CD14-positive monocyte (primary cell): ENCODE measurements around the gene MDGA2. TPM values are rescaled to one million over a fixed set of nuclear protein-coding genes. Genes with fewer than 3 reads are reported as not detected.
A peak's percentile ranks its signal among the peaks of the same experiment; 100 is the strongest.

Source experiments
- DNase-seq, 3 donors: peaks; one replicate each; pipeline ENCODE4 v3.0.0-alpha.2; 2011 to 2022
- H2AFZ ChIP-seq: 2 replicates; pipeline ENCODE4 v1.6.0; 2012; ENCODE audit warnings: mild to moderate bottlenecking, low read depth, low read length, inconsistent platforms; ENCODE audit not compliant: insufficient read depth, poor library complexity, severe bottlenecking
- H3K27ac ChIP-seq, 2 donors: 1 replicate in 1 of 2; 2 replicates in 1 of 2; pipeline ENCODE4 v1.5.1; 2012 to 2013; ENCODE audit warnings: low read length in 2 of 2, control low read depth in 1 of 2, inconsistent platforms in 1 of 2, low read depth in 1 of 2, mild to moderate bottlenecking in 1 of 2
- H3K27me3 ChIP-seq, 2 donors: one replicate each; pipeline versions ENCODE4 v1.6.0 to v1.6.1; 2011 to 2013; ENCODE audit warnings: low read length in 2 of 2; ENCODE audit not compliant: control insufficient read depth in 2 of 2, insufficient read depth in 2 of 2
- H3K36me3 ChIP-seq, 2 donors: replicated peaks in 1 of 2; 1 replicate in 1 of 2; 2 replicates in 1 of 2; pipeline versions ENCODE4 v1.5.1 to v1.6.1; 2012 to 2013; ENCODE audit warnings: low read length in 2 of 2, control low read depth in 1 of 2, inconsistent platforms in 1 of 2, mild to moderate bottlenecking in 1 of 2; ENCODE audit not compliant: insufficient read depth in 2 of 2, control insufficient read depth in 1 of 2
- H3K4me1 ChIP-seq, 2 donors: 1 replicate in 1 of 2; 2 replicates in 1 of 2; pipeline versions ENCODE4 v1.5.1 to v1.6.1; 2012 to 2013; ENCODE audit warnings: low read length in 2 of 2, control low read depth in 1 of 2, inconsistent platforms in 1 of 2, mild to moderate bottlenecking in 1 of 2, moderate library complexity in 1 of 2; ENCODE audit not compliant: insufficient read depth in 2 of 2, control insufficient read depth in 1 of 2
- H3K4me2 ChIP-seq: replicated peaks from 2 replicates; pipeline ENCODE3; 2012; ENCODE audit warnings: low read length, moderate library complexity, mild to moderate bottlenecking; ENCODE audit not compliant: poor library complexity, severe bottlenecking; ENCODE audit errors: extremely low read depth
- H3K4me3 ChIP-seq, 3 experiments: fragments of 200-600 bp in 1 of 3; sonication (generic) in 1 of 3; replicated peaks in 1 of 3; 1 replicate in 2 of 3; 2 replicates in 1 of 3; pipeline ENCODE4 v1.5.1; 2011 to 2013; ENCODE audit warnings: low read length in 3 of 3, mild to moderate bottlenecking in 3 of 3, control low read depth in 2 of 3, low read depth in 2 of 3, inconsistent platforms in 1 of 3, moderate library complexity in 1 of 3
- H3K79me2 ChIP-seq: 2 replicates; pipeline ENCODE4 v1.6.0; 2012; ENCODE audit warnings: mild to moderate bottlenecking, control low read depth, inconsistent platforms, low read length, moderate library complexity; ENCODE audit not compliant: insufficient read depth
- H3K9ac ChIP-seq: 2 replicates; pipeline ENCODE4 v1.6.0; 2017; ENCODE audit warnings: low read length, mild to moderate bottlenecking; ENCODE audit not compliant: insufficient read depth, poor library complexity, severe bottlenecking
- H3K9me3 ChIP-seq, 2 donors: replicated peaks in 1 of 2; 1 replicate in 1 of 2; 2 replicates in 1 of 2; pipeline versions ENCODE4 v1.5.1 to v1.6.1; 2012 to 2013; ENCODE audit warnings: low read length in 2 of 2, control low read depth in 1 of 2; ENCODE audit not compliant: control insufficient read depth in 1 of 2, insufficient read depth in 1 of 2
- H4K20me1 ChIP-seq: 2 replicates; pipeline ENCODE4 v1.6.0; 2012; ENCODE audit warnings: mild to moderate bottlenecking, low read length, control low read depth, moderate library complexity; ENCODE audit not compliant: insufficient read depth
- H3K27ac Mint-ChIP-seq, 7 donors: one replicate each; pipeline ENCODE4 v1.8.0; 2020; ENCODE audit warnings: mild to moderate bottlenecking in 7 of 7, mixed read lengths in 7 of 7, moderate library complexity in 6 of 7, inconsistent platforms in 2 of 7
- H3K27me3 Mint-ChIP-seq, 3 donors: one replicate each; pipeline ENCODE4 v1.8.0; 2021 to 2022; ENCODE audit warnings: low read depth in 3 of 3, mild to moderate bottlenecking in 3 of 3, mixed read lengths in 3 of 3, moderate library complexity in 3 of 3, inconsistent platforms in 1 of 3
- H3K36me3 Mint-ChIP-seq, 2 donors: one replicate each; pipeline ENCODE4 v1.8.0; 2020; ENCODE audit warnings: mixed read lengths in 2 of 2, inconsistent platforms in 1 of 2, mild to moderate bottlenecking in 1 of 2
- H3K4me1 Mint-ChIP-seq: one replicate; pipeline ENCODE4 v1.8.0; 2020; ENCODE audit warnings: mild to moderate bottlenecking, mixed read lengths
- H3K4me3 Mint-ChIP-seq, 2 donors: one replicate each; pipeline ENCODE4 v1.8.0; 2020; ENCODE audit warnings: mild to moderate bottlenecking in 2 of 2, mixed read lengths in 2 of 2, moderate library complexity in 1 of 2
- H3K9me3 Mint-ChIP-seq, 7 donors: one replicate each; pipeline ENCODE4 v1.8.0; 2020 to 2022; ENCODE audit warnings: mixed read lengths in 7 of 7, mild to moderate bottlenecking in 6 of 7, moderate library complexity in 6 of 7, inconsistent platforms in 2 of 7
- CTCF ChIP-seq: fragments of 200-600 bp; IDR thresholded peaks from one replicate; pipeline ENCODE4 v1.8.0; 2022; ENCODE audit warnings: antibody characterized with exemption, mild to moderate bottlenecking
- WGBS: methylation state at CpG from one replicate; pipeline ENCODE4 v1.1.5; 2013; ENCODE audit warnings: missing lambda C conversion rate; ENCODE audit not compliant: insufficient coverage; 5-methylcytosine and 5-hydroxymethylcytosine counted together
- intact Hi-C, 2 donors: fragments of 100-400 bp; cut with micrococcal nuclease; formaldehyde crosslinking; loops; one replicate each; pipeline versions ENCODE4 v1.15.0 to v1.15.1; 2023
- polyA plus RNA-seq, 3 donors: library from polyadenylated mRNA; depleted of rRNA in 1 of 3; unstranded in 2 of 3; stranded (reverse) in 1 of 3; fragments of 300-500 nt in 2 of 3; fragments of >200 nt in 1 of 3; fragmentation: Illumina TruSeq in 2 of 3; gene quantifications; 1 replicate in 2 of 3; 2 replicates in 1 of 3; pipeline ENCODE4 v1.2.3, GENCODE V29; 2012 to 2021

The MDGA2 gene
- polyA plus RNA-seq, 3 donors: not detected

- H3K9me3 Mint-ChIP-seq: peaks cover 0 to 6% (median 3%) of the 10 kb centered on the region in 7 donors
- TF ChIP-seq CTCF: no peak
- peaks cover 2 to 3% of the 10 kb centered on the region in 2 donors for H3K27me3 ChIP-seq
- H4K20me1 ChIP-seq: no peaks in the 10 kb centered on the region
- DNase-seq: no peak
- H2AFZ ChIP-seq: no peak overlapping the region
- H3K4me3 Mint-ChIP-seq: no peak overlapping the region
- H3K4me1 Mint-ChIP-seq: no peaks in the 10 kb centered on the region
- H3K36me3 ChIP-seq: no peaks in the 10 kb centered on the region
- H3K79me2 ChIP-seq: no peaks in the 10 kb centered on the region
- H3K4me3 ChIP-seq: no peak overlapping the region
- WGBS: 87% methylated on average over 11 of the region's 28 CpGs
- intact Hi-C loops: no loop called here
- H3K9me3 ChIP-seq: no peaks in the 10 kb centered on the region
- no peak overlapping the region for H3K27ac ChIP-seq
- no peak overlapping the region for H3K4me2 ChIP-seq
- H3K9ac ChIP-seq: no peak overlapping the region
- H3K27ac Mint-ChIP-seq: peak overlapping the region in 1 of 7 donors; percentile 25
- no peaks in the 10 kb centered on the region for H3K36me3 Mint-ChIP-seq
- no peaks in the 10 kb centered on the region for H3K4me1 ChIP-seq
- H3K27me3 Mint-ChIP-seq: peaks cover 0 to 10% (median 5%) of the 10 kb centered on the region in 3 donors
Measured at GRCh38 chr14:47665337-47666134, 9.9 kb downstream of the MDGA2 start.

GRCh38 chr14:47662466-47662865 lies 12.9 kb downstream of the MDGA2 start:
- Histone ChIP-seq H3K9me3 (no peaks in the 10 kb centered on the region), H3K4me3 (no peak overlapping the region), H3K27ac (no peak overlapping the region), H3K79me2 (no peaks in the 10 kb centered on the region), H3K4me1 (no peaks in the 10 kb centered on the region), H3K27me3 (no peaks in the 10 kb centered on the region), H3K4me2 (no peak overlapping the region), H3K36me3 (no peaks in the 10 kb centered on the region), H4K20me1 (no peaks in the 10 kb centered on the region), H2AFZ (no peak overlapping the region), H3K9ac (no peak overlapping the region)
- Mint-ChIP-seq H3K4me1 (no peaks in the 10 kb centered on the region), H3K27me3 (peaks cover 0 to 4% (median 2%) of the 10 kb centered on the region in 3 donors), H3K9me3 (peaks cover 0 to 6% (median 3%) of the 10 kb centered on the region in 7 donors), H3K4me3 (no peak overlapping the region), H3K27ac (no peak overlapping the region), H3K36me3 (no peaks in the 10 kb centered on the region)
- WGBS: no CpG with 5 or more reads among the region's 2 CpGs
- no peak for TF ChIP-seq CTCF
- DNase-seq: no peak
- intact Hi-C loops: no loop called here
